IMR-90 (cell line): ENCODE measurements around the gene KLHL29. TPM values are rescaled to one million over a fixed set of nuclear protein-coding genes. Genes with fewer than 3 reads are reported as not detected.

Experiments used
- ATAC-seq: fragments of 200-7000 bp; cut with Tn5 transposase; 2 replicates; pipeline ENCODE4 v1.9.1; 2020; ENCODE audit warnings: low read depth, mild to moderate bottlenecking, moderate library complexity
- BruUV-seq: library from RNA; stranded (reverse); fragments of 400-500 nt; replicated peaks from 2 replicates; lab custom pipeline; 2021; lab: Mats Ljungman, UMichigan
- CTCF ChIA-PET: fragments of 300-600 bp; formaldehyde crosslinking; extraction: SDS; loops from one replicate; lab custom pipeline; 2021; ENCODE audit warnings: antibody characterized with exemption; lab: Yijun Ruan, JAX
- POLR2A ChIA-PET: fragments of 300-600 bp; sonication (Branson Sonifier 250); formaldehyde crosslinking; loops from one replicate; lab custom pipeline; 2022; ENCODE audit warnings: antibody characterized with exemption; ENCODE audit not compliant: unreplicated experiment; lab: Charles Lee
- DNase-seq: peaks from one replicate; pipeline ENCODE4 v3.0.0; 2013
- H2AFZ ChIP-seq: replicated peaks from 2 replicates; pipeline ENCODE3; 2013; ENCODE audit warnings: low read length, mild to moderate bottlenecking; ENCODE audit not compliant: poor library complexity
- H2AK5ac ChIP-seq: 2 replicates; pipeline ENCODE4 v1.6.1; 2013; ENCODE audit warnings: low read depth, low read length, inconsistent platforms
- H2AK9ac ChIP-seq: replicated peaks from 2 replicates; pipeline ENCODE3; 2013; ENCODE audit warnings: mild to moderate bottlenecking, low read depth, low read length, moderate library complexity; ENCODE audit not compliant: poor library complexity
- H2BK120ac ChIP-seq: 2 replicates; pipeline ENCODE4 v1.6.1; 2013; ENCODE audit warnings: low read depth, low read length, inconsistent platforms
- H2BK15ac ChIP-seq: 3 replicates; pipeline ENCODE4 v1.6.1; 2013; ENCODE audit warnings: low read depth, low read length, inconsistent platforms
- H2BK20ac ChIP-seq: 2 replicates; pipeline ENCODE4 v1.6.1; 2013; ENCODE audit warnings: low read depth, mild to moderate bottlenecking, inconsistent platforms, low read length, moderate library complexity
- H2BK5ac ChIP-seq: 2 replicates; pipeline ENCODE4 v1.6.1; 2013; ENCODE audit warnings: mild to moderate bottlenecking, low read depth, low read length, inconsistent platforms; ENCODE audit not compliant: poor library complexity, severe bottlenecking
- H3K14ac ChIP-seq: replicated peaks from 2 replicates; pipeline ENCODE4 v1.6.1; 2013; ENCODE audit warnings: low read depth, low read length, inconsistent platforms
- H3K18ac ChIP-seq: 2 replicates; pipeline ENCODE4 v1.6.1; 2013; ENCODE audit warnings: low read depth, low read length, control low read depth
- H3K23ac ChIP-seq: 2 replicates; pipeline ENCODE4 v1.6.1; 2013; ENCODE audit warnings: low read depth, low read length, inconsistent platforms
- H3K27ac ChIP-seq: 2 replicates; pipeline ENCODE4 v1.5.1; 2013; ENCODE audit warnings: mild to moderate bottlenecking, control low read depth, low read length; ENCODE audit not compliant: insufficient read depth
- H3K27me3 ChIP-seq: 2 replicates; pipeline ENCODE4 v1.6.1; 2013; ENCODE audit warnings: low read length; ENCODE audit not compliant: control insufficient read depth, insufficient read depth
- H3K36me3 ChIP-seq: 2 replicates; pipeline ENCODE4 v1.6.1; 2013; ENCODE audit warnings: low read length, mixed read lengths; ENCODE audit not compliant: control insufficient read depth, insufficient read depth
- H3K4ac ChIP-seq: 2 replicates; pipeline ENCODE4 v1.6.1; 2013; ENCODE audit warnings: low read depth, low read length, inconsistent platforms
- H3K4me1 ChIP-seq: 2 replicates; pipeline ENCODE4 v1.6.1; 2013; ENCODE audit warnings: low read length, mixed read lengths; ENCODE audit not compliant: control insufficient read depth, insufficient read depth
- H3K4me2 ChIP-seq: 2 replicates; pipeline ENCODE4 v1.6.1; 2013; ENCODE audit warnings: low read depth, mild to moderate bottlenecking, control low read depth, low read length, moderate library complexity
- H3K4me3 ChIP-seq: 2 replicates; pipeline ENCODE4 v1.5.1; 2013; ENCODE audit warnings: low read depth, mild to moderate bottlenecking, control low read depth, low read length, moderate library complexity; ENCODE audit not compliant: insufficient read depth
- H3K56ac ChIP-seq: 2 replicates; pipeline ENCODE4 v1.6.1; 2013; ENCODE audit warnings: low read length, inconsistent platforms; ENCODE audit not compliant: insufficient read depth; ENCODE audit errors: extremely low read depth
- H3K79me1 ChIP-seq, 2 experiments: 2 replicates each; pipeline ENCODE4 v1.6.1; 2013; ENCODE audit warnings: low read length in 2 of 2, inconsistent platforms in 1 of 2, low read depth in 1 of 2
- H3K9ac ChIP-seq: 2 replicates; pipeline ENCODE4 v1.6.1; 2013; ENCODE audit warnings: low read depth, low read length, control low read depth
- H3K9me1 ChIP-seq: 2 replicates; pipeline ENCODE4 v1.6.1; 2013; ENCODE audit warnings: low read length, inconsistent platforms; ENCODE audit not compliant: insufficient read depth
- H3K9me3 ChIP-seq: 2 replicates; pipeline ENCODE4 v1.6.1; 2013; ENCODE audit warnings: low read length; ENCODE audit not compliant: control insufficient read depth, insufficient read depth
- H4K20me1 ChIP-seq: 2 replicates; pipeline ENCODE4 v1.6.1; 2013; ENCODE audit warnings: low read length, inconsistent platforms; ENCODE audit not compliant: insufficient read depth
- H4K5ac ChIP-seq: 2 replicates; pipeline ENCODE4 v1.6.1; 2013; ENCODE audit warnings: mild to moderate bottlenecking, low read depth, low read length, control low read depth
- H4K8ac ChIP-seq, 2 experiments: 2 replicates each; pipeline ENCODE4 v1.6.1; 2013; ENCODE audit warnings: low read depth in 2 of 2, low read length in 2 of 2, control low read depth in 1 of 2, inconsistent platforms in 1 of 2
- H4K91ac ChIP-seq: 2 replicates; pipeline ENCODE4 v1.6.1; 2013; ENCODE audit warnings: low read depth, low read length, inconsistent platforms; ENCODE audit not compliant: insufficient read depth
- NFE2L2 ChIP-seq: fragments of 150-350 bp; IDR thresholded peaks from 2 replicates; pipeline ENCODE4 v1.6.1; 2016; ENCODE audit warnings: low read depth, mild to moderate bottlenecking, low read length
- WGBS, 2 experiments: methylation state at CpG; one replicate each; pipeline versions ENCODE4 v1.1.5 to v1.1.7; 2013; ENCODE audit warnings: missing lambda C conversion rate in 2 of 2; ENCODE audit not compliant: insufficient read length in 1 of 2; ENCODE audit errors: extremely low coverage in 2 of 2; 5-methylcytosine and 5-hydroxymethylcytosine counted together
- dilution Hi-C: fragments of 300-500 bp; cut with HindIII; formaldehyde crosslinking; loops from one replicate; pipeline ENCODE4 v1.14.3; 2018; ENCODE audit warnings: low sequenced_read_pairs; ENCODE audit not compliant: unreplicated experiment
- in situ Hi-C: fragments of 300-500 bp; cut with MboI; formaldehyde crosslinking; loops from 3 replicates; pipeline ENCODE4 v1.14.3; 2019; ENCODE audit warnings: low sequenced_read_pairs, inconsistent platforms, mixed read lengths
- intact Hi-C: fragments of 100-400 bp; cut with micrococcal nuclease; formaldehyde crosslinking; loops from 2 replicates; pipeline ENCODE4 v1.10.0; 2022
- polyA plus RNA-seq, 3 experiments: library from polyadenylated mRNA; depleted of rRNA; stranded (reverse); fragments of >200 nt; gene quantifications; 2 replicates each; pipeline ENCODE4 v1.2.3, GENCODE V29; 2012; ENCODE audit warnings: low replicate concordance in 1 of 3
- total RNA-seq: library from RNA; depleted of rRNA; stranded (reverse); fragments of >200 nt; gene quantifications from 2 replicates; pipeline ENCODE4 v1.2.3, GENCODE V29; 2012

Gene KLHL29
- total and polyA plus RNA-seq, 2 of the 4 experiments (the other 2 are of a cell fraction) = 2.0 to 8.0 TPM

DNA sequence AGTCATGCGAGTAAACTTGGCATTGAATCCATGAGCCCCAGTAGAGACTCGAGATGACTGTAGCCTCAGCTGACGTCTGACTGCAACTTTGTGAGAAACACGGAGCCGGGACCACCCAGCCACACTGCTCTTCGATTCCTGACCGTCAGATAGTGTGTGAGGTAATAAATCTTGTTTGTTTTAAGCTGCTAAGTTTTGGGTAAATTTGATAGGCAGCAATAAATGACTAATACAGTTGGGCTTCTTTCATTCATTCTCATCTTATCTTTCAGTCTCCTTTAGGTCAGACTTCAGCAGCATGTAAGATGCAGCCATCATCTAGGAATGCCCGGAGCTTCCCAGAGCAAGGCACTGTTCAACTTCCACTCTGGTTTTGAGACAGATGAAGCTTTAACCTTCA, 8.0 kb upstream of the KLHL29 start:
- Histone ChIP-seq H3K27ac (no peak overlapping the region), H4K91ac (no peak overlapping the region), H3K9me3 (peaks cover 3% of the 10 kb centered on the region), H3K36me3 (no peaks in the 10 kb centered on the region), H2BK20ac (no peak overlapping the region), H3K23ac (no peak overlapping the region), H3K56ac (no peak overlapping the region), H4K5ac (no peak overlapping the region), H3K14ac (no peak overlapping the region), H3K27me3 (peaks cover 3% of the 10 kb centered on the region), H4K8ac (no peak overlapping the region), H2BK5ac (no peak overlapping the region), H2AFZ (no peak overlapping the region), H3K9ac (no peak overlapping the region), H3K4me1 (peaks cover 2% of the 10 kb centered on the region), H3K4ac (no peak overlapping the region), H3K4me3 (no peak overlapping the region), H2BK15ac (no peak overlapping the region), H3K9me1 (no peaks in the 10 kb centered on the region), H2AK5ac (no peak overlapping the region), H2AK9ac (no peak overlapping the region), H2BK120ac (no peak overlapping the region; the same call in 1 of the 2 replicates), H3K79me1 (no peaks in the 10 kb centered on the region), H3K4me2 (no peak overlapping the region), H4K20me1 (no peaks in the 10 kb centered on the region), H3K18ac (no peak overlapping the region)
- dilution Hi-C loops (no loop called here), intact Hi-C loops (no loop called here), in situ Hi-C loops (loop anchor here (25.0 kb wide), 1 partner anchor 385 kb away; no protein-coding TSS in a partner anchor)
- no TSS peak for BruUV-seq
- WGBS, 2 experiments = 49% methylated on average over 3 of the region's 8 CpGs; no CpG with 5 or more reads in 1 of the 2 experiments
- ChIA-PET POLR2A (no interaction called here), CTCF (no interaction called here)
- DNase-seq (peak; percentile 65), ATAC-seq (peak; percentile 73)
- no peak for TF ChIP-seq NFE2L2
